ENCODE data around the gene COL19A1.
"Not testable (repeated sequence)": the region's sequence is repeated elsewhere in the genome, so short reads cannot be mapped to it uniquely, and the experiment has no call there.

The COL19A1 gene

DNA sequence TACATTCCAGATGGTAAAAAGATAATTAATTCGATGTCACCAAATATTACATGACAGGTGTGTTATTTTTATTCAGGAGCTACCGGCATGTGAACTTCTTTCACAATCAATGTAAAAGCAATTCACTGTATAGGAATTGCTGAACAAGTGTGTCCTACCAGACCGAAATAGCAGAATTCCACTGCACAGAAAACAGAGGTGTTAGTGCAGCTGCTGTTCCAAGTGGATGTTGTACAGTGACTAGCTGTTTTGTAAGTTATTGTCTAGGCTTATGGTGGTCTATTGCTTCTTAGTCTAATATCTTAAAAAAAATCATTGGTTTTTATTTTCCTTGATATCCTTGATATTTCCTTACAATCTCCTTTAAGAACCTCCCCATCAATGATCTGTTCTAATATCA, 107.4 kb downstream of the COL19A1 start:
- no peak for DNase-seq

DNA sequence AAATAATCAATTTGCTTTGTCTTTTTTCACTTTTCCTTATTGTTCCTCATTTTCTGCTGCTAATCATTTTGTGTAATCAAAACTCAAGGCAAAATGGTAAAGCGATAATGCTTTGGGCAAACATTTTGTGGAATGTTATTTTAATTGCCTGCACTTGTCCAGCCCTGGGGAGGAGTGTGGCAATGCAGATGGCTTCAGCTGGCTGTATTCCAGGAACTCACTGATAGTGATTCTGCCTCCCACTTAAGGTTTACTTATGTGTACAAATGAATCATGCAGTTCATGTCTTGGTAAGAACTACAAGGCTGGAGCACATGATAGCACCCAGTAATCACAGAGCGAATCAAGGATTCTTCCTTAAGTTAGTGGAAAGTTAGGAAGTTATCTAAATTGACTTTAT, 107.8 kb downstream of the COL19A1 start:
- DNase-seq: no peak

- DNase-seq: no peak
Observed at GRCh38 chr6:69976591-69977090, 110.3 kb downstream of the COL19A1 start.

DNA sequence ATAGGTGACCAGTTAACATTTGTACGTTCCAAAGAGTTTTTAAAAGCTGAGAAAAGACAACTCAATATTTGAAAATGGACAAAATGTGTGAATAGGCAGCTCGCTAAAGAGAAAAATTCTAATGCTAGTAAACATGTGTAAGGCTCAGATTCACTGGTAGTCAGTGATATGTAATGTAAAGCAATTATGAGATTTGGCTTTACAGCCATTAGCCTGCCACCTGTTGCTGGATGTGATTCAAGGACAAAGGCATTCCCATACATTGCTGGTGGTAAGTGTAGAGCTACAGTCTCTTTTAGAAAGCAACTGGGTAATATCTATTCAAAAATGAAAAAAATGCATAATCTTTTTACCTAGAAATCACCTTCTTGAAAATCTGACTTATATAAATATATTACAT, 114.3 kb downstream of the COL19A1 start:
- no peak for DNase-seq

- no peak for DNase-seq
Observed at GRCh38 chr6:69984506-69984905, 118.2 kb downstream of the COL19A1 start.

GRCh38 chr6:69985180-69985579, 118.8 kb downstream of the COL19A1 start:
- no peak for DNase-seq

GRCh38 chr6:69987550-69987949, 121.2 kb downstream of the COL19A1 start:
- no peak for DNase-seq

DNA sequence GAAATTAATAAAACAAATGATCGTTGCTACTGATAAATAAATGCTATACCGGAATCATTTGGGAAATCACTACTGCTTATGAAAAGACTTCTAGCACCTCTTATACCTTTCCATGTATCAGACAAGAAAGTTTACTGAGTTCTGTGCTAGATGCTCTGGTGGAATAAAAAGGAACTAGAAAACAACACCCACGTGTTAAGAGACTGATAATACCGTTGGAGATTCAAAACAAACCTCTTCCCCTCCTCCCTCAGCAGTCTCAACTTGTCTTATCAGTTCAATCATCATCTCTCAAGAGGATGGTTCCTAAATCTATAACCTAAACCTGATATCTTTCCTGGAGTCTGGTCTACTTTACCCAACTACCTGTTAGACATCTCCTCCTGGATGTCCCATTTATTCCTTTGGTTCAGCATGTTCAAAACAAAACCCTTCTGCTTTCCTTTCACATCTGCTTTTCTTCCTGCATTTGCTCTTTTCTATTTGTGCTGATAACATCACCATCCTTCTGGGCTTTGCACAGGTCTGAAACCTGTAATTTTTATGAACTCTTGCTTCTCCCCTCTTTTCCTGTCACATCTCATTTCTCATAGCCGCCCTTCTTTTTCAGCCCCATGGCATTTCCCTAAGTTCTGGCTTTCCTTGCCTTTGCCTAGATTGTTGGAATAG, 122.2 kb downstream of the COL19A1 start:
- DNase-seq: no peak

- no peak for DNase-seq
Observed at GRCh38 chr6:69994251-69994650, 127.9 kb downstream of the COL19A1 start.

DNA sequence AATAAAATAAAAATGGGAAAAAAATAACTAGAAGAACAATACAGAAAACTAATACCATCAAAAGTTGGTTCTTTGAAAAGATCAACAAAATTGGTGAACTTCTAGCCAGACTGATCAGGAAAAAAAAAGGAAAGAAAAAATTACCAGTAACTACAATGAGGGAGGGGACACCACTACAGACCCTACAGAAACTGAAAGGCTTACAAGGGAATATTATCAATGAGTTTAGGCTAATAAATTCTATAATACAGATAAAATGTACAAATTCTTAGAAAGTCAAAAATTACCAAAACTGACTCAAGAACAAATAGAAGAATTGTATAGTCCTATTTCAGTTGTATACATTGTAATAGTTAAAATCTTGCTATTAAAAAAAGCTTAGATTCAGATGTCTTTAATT, 141.8 kb downstream of the COL19A1 start:
- DNase-seq: no peak

DNA sequence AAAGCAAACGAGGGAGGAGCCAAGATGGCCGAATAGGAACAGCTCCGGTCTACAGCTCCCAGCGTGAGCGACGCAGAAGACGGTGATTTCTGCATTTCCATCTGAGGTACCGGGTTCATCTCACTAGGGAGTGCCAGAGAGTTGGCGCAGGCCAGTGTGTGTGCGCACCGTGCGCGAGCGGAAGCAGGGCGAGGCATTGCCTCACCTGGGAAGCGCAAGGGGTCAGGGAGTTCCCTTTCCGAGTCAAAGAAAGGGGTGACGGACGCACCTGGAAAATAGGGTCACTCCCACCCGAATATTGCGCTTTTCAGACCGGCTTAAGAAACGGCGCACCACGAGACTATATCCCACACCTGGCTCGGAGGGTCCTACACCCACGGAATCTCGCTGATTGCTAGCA, 144.0 kb downstream of the COL19A1 start:
- not testable (repeated sequence) for DNase-seq

DNA sequence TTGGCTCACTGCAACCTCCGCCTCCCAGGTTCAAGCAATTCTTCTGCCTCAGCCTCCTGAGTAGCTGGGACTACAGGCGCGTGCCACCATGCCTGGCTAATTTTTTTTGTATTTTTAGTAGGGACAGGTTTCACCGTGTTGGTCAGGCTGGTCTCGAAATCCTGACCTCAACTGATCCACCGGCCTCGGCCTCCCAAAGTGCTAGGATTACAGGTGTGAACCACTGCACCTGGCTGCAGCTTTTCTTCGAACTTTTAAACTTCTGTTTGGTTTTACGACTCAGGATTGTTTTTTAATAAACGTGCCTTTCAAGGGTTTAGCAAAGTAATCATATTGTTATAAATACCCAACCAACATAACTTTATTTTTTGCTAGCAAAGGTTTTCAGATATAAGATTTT, 156.8 kb downstream of the COL19A1 start:
- DNase-seq: not testable (repeated sequence)

- DNase-seq: no peak
Observed at GRCh38 chr6:70028246-70028645, 161.9 kb downstream of the COL19A1 start.

DNA sequence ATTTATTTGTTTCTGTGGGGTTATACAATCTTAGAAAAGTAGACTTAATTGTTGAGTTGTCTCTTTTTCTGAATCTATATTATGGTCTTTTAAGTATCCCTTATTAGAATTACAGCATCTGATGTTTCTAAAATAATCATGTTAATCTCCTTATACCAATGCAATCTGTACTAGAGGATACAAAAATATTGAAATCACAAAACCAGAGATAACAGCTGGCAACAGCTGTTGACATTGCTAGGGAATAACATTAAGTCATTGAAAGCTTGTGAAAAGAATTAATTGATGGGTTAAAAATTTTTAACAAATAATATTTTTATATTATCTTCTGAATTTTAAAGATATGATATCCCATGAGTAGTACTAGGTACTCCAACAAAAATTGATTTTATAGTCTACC, 162.6 kb downstream of the COL19A1 start:
- no peak for DNase-seq

- no peak for DNase-seq
Observed at GRCh38 chr6:70033781-70034180, 167.4 kb downstream of the COL19A1 start.

GRCh38 chr6:70037445-70037844, 171.1 kb downstream of the COL19A1 start:
- no peak for DNase-seq

DNA sequence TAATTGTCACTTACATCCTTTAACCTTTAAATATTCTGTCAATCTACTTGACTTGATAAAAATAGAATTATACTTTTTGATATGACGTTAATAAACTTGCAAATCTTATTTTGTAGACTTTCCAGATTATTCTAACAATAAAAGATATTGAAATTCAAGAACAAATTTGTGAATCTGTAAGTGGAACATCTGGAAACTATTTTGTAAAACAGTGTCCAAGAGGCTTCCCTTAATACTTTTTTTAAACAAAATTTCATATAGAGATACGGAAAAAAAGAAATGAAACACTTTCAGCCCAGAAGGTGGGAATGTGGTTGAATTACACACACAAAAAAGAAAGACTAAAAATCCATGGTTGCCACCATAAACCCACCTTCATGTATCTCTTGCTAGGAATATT, 174.4 kb downstream of the COL19A1 start:
- DNase-seq: no peak

GRCh38 chr6:70041411-70041810, 175.1 kb downstream of the COL19A1 start:
- DNase-seq: no peak

DNA sequence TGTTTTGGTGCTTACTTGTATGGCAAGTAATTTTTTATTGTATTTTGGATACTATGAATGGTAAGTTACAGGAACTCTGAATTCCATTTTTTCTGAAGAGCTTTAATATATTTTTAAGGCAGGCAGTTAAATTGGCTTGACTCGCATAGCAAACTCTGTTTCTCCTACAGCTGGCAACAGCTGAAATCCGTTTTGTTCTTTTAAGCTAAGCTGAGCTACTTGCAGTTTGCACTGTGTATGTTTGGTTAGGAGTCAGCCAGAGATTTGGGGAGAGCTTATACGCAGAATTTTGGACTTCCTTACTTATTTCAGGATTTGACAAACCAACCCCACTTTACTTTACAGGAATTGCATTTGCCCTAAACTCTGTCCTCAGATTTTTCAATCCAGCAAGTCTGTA, 179.1 kb downstream of the COL19A1 start:
- DNase-seq: no peak

DNA sequence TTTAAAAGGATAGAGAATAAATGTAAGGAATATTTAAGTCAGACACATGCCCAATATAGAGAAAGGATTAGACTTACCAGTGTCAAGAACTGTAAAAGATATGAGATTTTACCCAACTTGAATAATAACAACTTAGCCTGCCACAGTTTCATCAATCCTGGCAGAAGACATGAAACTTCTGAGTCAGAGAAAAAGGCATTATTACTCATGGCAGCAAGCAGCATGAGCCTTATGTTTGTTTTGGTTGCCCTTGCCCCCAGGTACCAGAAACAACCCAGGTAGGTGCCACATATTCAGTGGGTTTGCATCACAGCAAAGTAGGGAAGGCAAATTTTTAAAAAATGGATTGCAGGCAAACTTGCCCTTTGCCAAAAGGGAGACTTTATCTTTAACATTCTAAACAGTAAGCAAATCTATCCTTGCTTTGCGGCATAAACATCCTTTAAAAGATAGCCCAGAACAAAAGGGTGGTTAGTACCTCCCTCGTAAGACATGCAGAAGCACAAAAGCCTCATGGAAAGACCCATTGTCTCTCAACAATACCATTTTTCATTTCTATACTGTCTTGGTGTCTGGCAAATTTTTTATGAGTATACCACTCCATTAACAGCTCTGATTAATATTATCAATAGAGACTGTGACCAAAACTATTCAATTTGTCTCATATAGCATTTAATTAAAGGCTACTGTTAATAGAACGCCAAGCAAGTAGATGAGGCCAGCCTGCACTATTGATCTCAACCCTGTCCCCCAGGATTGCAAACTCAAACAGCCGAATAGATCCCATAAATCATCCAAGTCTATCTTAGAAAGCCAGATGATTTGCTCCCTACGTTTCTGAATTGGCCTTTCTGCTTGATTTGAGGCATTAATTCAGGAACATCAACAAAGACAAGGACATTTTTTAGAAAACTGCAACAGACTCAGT, 185.1 kb downstream of the COL19A1 start:
- no peak for DNase-seq

DNA sequence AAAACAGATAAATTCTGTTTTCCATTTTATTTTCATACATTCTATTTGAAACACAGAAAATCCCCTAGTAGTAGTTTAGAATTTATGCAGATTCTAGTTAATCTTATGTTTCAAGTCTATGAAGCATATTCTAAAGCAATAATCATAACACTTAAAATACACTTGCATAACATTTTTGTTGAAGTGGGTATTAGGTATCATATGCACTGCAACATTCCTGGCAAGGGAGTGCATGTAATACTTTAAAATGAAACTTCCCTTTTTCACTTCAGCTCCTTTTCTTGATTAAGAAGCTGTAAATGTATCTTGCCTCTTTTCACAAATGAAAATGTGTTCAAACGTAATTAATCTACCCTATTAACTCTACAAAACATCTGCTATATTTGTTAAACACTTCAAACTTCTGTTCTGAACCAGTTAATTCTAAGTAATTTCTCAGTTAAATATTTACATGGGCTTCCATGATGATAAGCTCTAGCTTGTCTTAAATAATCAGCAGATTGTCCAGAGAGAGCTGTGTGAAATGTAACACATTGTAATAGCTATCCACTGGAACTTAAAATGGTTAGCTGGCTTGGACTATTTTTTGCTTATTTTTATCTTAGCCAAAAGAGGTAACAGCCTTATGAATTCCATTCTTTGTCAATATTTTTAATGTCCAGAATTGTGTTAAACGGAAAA, 192.8 kb downstream of the COL19A1 start:
- no peak for DNase-seq

GRCh38 chr6:70060680-70061079, 194.3 kb downstream of the COL19A1 start:
- no peak for DNase-seq

DNA sequence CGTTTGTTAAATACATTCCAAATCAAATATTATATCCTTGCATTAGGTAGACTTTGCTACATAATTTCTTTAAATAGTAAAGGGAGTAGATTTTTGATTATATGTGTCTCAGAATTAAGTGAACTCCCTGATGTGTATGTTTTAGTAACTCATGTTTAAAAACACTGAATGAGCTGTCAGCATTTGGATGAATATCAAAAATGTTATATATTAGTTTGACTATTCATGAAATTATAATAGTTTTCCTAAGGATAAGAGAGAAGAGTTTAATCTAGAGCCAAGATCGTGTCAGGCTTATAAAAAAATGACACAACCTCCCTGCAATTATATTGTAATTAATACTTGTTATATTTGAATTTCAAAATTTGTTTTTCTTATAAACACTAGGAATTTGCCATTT, 195.2 kb downstream of the COL19A1 start:
- no peak for DNase-seq

- DNase-seq: no peak
Observed at GRCh38 chr6:70062010-70062409, 195.7 kb downstream of the COL19A1 start.
